ENCODE measurements around the gene SAMD14.

DNA sequence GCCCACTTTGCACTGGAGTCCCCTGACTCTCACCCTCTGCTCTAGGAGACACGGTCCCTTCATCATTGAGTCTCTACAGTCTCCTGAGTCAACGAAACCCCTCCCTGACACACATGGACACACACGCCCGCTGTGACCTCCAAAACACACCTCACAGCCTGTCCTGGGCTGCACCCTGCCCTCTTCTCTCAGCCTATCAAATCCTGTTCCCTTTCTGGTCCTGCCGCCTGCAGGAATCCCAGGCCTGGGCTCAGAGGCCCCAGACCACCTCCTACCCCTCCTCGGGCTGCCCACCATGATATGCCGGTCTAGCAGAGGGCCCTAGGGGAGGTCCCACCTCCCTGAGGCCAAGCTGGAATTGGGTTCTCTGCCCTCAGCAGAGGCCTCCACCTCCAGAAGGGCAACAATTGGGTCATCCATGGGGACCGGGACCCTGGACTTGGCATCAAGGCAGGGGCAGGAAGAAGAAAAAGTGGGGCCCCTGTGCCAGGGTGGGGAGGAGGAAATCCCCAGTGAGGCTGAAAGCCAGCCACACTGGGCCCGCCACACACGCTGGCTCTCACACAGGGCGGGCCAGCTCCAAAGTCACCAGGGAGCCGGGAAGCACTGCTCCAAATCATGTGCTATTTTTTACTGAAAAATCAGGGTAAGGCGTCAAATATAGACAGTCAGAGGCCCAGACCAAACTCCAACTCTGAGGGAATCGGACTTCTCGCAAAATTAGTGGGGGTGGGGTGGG is 17.1 kb upstream of the SAMD14 start:
- no peak for TF ChIP-seq CTCF (conservative IDR thresholded peaks at IDR 0.05; ENCODE audit: low read length)
- TF ChIP-seq EZH2phosphoT487 (IDR thresholded peaks at IDR 0.05; ENCODE audit: borderline replicate concordance, low read depth, low read length), result no peak

All from OCI-LY7 (cell line).